CD8-positive, alpha-beta memory T cell (primary cell): Measurements from ENCODE around the gene DDX47. TPM values are rescaled to one million over a fixed set of nuclear protein-coding genes. Genes with fewer than 3 reads are reported as not detected.
"Not testable (repeated sequence)": the region's sequence is repeated elsewhere in the genome, so short reads cannot be mapped to it uniquely, and the experiment has no call there.

Source experiments
- CTCF ChIA-PET: fragments of 350-600 bp; sonication (Branson Sonifier 250); formaldehyde crosslinking; loops from one replicate; lab custom pipeline; 2021; ENCODE audit warnings: antibody characterized with exemption; lab: Charles Lee
- POLR2A ChIA-PET: fragments of 350-600 bp; sonication (Branson Sonifier 250); formaldehyde crosslinking; loops from one replicate; lab custom pipeline; 2021; ENCODE audit warnings: antibody characterized with exemption; lab: Charles Lee
- DNase-seq, 5 donors: peaks; one replicate each; pipeline versions ENCODE4 v3.0.0 to v3.0.0-alpha.2; 2020 to 2022; ENCODE audit warnings: mixed read lengths in 1 of 5
- H3K27ac ChIP-seq: one replicate; pipeline ENCODE4 v1.7.0; 2013; ENCODE audit warnings: low read depth, mild to moderate bottlenecking, low read length, moderate library complexity
- H3K27me3 ChIP-seq: 2 replicates; pipeline ENCODE4 v1.7.0; 2013; ENCODE audit warnings: low read length, mild to moderate bottlenecking; ENCODE audit not compliant: insufficient read depth, poor library complexity, severe bottlenecking
- H3K36me3 ChIP-seq: 2 replicates; pipeline ENCODE4 v1.7.0; 2013; ENCODE audit warnings: mild to moderate bottlenecking, low read length, moderate library complexity; ENCODE audit not compliant: insufficient read depth
- H3K4me1 ChIP-seq: 2 replicates; pipeline ENCODE4 v1.7.0; 2013; ENCODE audit warnings: mild to moderate bottlenecking, low read length, moderate library complexity; ENCODE audit not compliant: insufficient read depth
- H3K4me3 ChIP-seq: 2 replicates; pipeline ENCODE4 v1.7.0; 2013; ENCODE audit warnings: mild to moderate bottlenecking, low read length
- H3K9me3 ChIP-seq: 2 replicates; pipeline ENCODE4 v1.7.0; 2013; ENCODE audit warnings: mild to moderate bottlenecking, low read length
- H3K27ac Mint-ChIP-seq, 8 donors: one replicate each; pipeline ENCODE4 v1.8.0; 2020 to 2021; ENCODE audit warnings: mixed read lengths in 8 of 8, mild to moderate bottlenecking in 6 of 8, inconsistent platforms in 3 of 8, moderate library complexity in 3 of 8
- H3K27me3 Mint-ChIP-seq, 2 donors: one replicate each; pipeline ENCODE4 v1.8.0; 2020 to 2021; ENCODE audit warnings: mixed read lengths in 2 of 2, mild to moderate bottlenecking in 1 of 2, moderate library complexity in 1 of 2
- H3K36me3 Mint-ChIP-seq, 3 donors: one replicate each; pipeline ENCODE4 v1.8.0; 2020 to 2021; ENCODE audit warnings: mixed read lengths in 3 of 3, inconsistent platforms in 1 of 3, mild to moderate bottlenecking in 1 of 3
- H3K4me1 Mint-ChIP-seq, 3 donors: one replicate each; pipeline ENCODE4 v1.8.0; 2020 to 2021; ENCODE audit warnings: mixed read lengths in 3 of 3, inconsistent platforms in 1 of 3, mild to moderate bottlenecking in 1 of 3
- H3K4me3 Mint-ChIP-seq, 7 donors: one replicate each; pipeline ENCODE4 v1.8.0; 2020 to 2021; ENCODE audit warnings: mixed read lengths in 7 of 7, mild to moderate bottlenecking in 6 of 7, moderate library complexity in 4 of 7, inconsistent platforms in 2 of 7
- H3K9me3 Mint-ChIP-seq, 5 donors: one replicate each; pipeline ENCODE4 v1.8.0; 2020 to 2022; ENCODE audit warnings: mixed read lengths in 5 of 5, mild to moderate bottlenecking in 3 of 5, moderate library complexity in 2 of 5, inconsistent platforms in 1 of 5
- polyA plus RNA-seq: library from polyadenylated mRNA; unstranded; fragments of 300-500 nt; fragmentation: Illumina TruSeq; gene quantifications from one replicate; pipeline ENCODE4 v1.2.3, GENCODE V29; 2021
- total RNA-seq, 2 experiments: library from RNA; stranded (reverse); gene quantifications; one replicate each; pipeline ENCODE4 v1.2.3, GENCODE V29; 2021

DDX47 gene
- total and polyA plus RNA-seq, 3 experiments from 2014 or later: 64.5 to 106 (median 105) TPM

DNA sequence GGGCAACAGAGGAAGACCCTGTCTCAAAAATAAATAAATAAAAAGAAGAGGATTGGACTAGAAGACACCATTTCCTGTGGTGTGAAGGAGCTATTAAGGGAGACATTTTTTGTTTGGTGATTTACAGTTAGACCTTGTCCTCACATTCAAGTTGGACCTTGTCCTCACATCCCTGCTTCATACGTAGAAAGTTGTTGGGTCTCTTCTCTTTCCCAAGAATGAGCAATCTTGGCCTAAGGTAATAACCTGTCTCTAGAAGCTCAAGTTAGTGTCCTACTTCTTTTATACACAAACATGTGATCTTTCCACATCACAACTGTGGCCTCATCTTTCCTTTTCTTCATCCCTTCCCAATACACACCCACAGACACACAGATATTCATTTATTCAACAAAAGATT is 14.7 kb upstream of the DDX47 start:
- H3K27ac ChIP-seq: no peak overlapping the region
- no peak for DNase-seq
- peaks cover 6 to 15% (median 14%) of the 10 kb centered on the region in 3 donors for H3K4me1 Mint-ChIP-seq
- peaks cover 8% of the 10 kb centered on the region for H3K4me1 ChIP-seq
- H3K4me3 Mint-ChIP-seq: no peak overlapping the region
- no peaks in the 10 kb centered on the region for H3K9me3 Mint-ChIP-seq
- ChIA-PET POLR2A (no interaction called here), CTCF (interaction anchor here (1.7 kb wide), 1 partner anchor 9 kb away, joined by 4 read pairs; no protein-coding TSS in a partner anchor)
- H3K27me3 ChIP-seq: no peaks in the 10 kb centered on the region
- no peak overlapping the region for H3K4me3 ChIP-seq
- H3K9me3 ChIP-seq: no peaks in the 10 kb centered on the region
- H3K27me3 Mint-ChIP-seq: peaks cover 0 to 4% of the 10 kb centered on the region in 2 donors
- peak overlapping the region in 1 of 8 donors; percentile 47 for H3K27ac Mint-ChIP-seq
- no peaks in the 10 kb centered on the region for H3K36me3 ChIP-seq
- peaks cover 0 to 9% (median 3%) of the 10 kb centered on the region in 3 donors for H3K36me3 Mint-ChIP-seq

DNA sequence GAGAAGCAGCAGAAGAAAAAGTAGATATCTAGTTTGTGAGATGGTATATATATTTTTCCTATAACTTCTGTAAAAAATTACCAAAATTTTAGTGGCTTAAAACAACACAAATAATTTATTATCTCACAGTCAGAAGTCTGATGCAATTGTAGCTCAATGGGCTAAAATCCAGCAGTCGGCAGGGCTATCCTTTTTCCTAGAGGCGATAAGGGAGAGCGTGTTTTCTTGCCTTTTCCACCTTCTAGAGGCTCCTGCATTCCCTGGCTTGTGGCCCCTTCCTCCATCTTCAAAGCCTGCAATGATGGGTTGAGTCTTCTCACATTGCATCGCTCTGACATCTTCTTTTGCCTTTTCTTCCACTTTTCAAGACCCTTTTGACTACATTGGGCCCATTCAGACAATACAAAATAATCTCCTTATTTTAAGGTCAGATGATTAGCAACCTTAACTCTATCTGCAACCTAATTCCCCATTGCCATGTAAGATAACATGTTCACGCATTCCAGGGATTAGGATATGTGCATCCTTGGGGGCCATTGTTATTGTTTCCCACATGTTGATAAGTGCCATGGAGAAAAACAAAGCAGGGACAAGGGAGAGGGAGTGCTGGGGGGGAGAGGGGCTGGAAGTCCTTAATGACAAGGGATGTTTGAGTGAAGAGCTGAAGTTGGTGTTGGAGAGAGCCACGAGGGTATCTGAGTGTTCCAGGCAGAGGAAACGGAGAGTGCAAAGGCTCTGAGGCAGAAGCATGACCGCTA is 13.8 kb upstream of the DDX47 start:
- peak overlapping the region in 1 of 8 donors; percentile 81 for H3K27ac Mint-ChIP-seq
- H3K4me3 Mint-ChIP-seq: no peak overlapping the region
- H3K4me1 ChIP-seq: peaks cover 8% of the 10 kb centered on the region
- H3K27me3 ChIP-seq: no peaks in the 10 kb centered on the region
- H3K36me3 ChIP-seq: no peaks in the 10 kb centered on the region
- ChIA-PET POLR2A (no interaction called here), CTCF (interaction anchor here (1.4 to 1.7 kb wide), 2 partner anchors 10 to 14 kb away, joined by 4 read pairs; no protein-coding TSS in a partner anchor)
- peaks cover 0 to 4% of the 10 kb centered on the region in 2 donors for H3K27me3 Mint-ChIP-seq
- H3K36me3 Mint-ChIP-seq: peaks cover 0 to 9% (median 3%) of the 10 kb centered on the region in 3 donors
- no peaks in the 10 kb centered on the region for H3K9me3 ChIP-seq
- DNase-seq: no peak
- H3K9me3 Mint-ChIP-seq: no peaks in the 10 kb centered on the region
- no peak overlapping the region for H3K27ac ChIP-seq
- H3K4me1 Mint-ChIP-seq: peaks cover 8 to 20% (median 17%) of the 10 kb centered on the region in 3 donors
- H3K4me3 ChIP-seq: no peak overlapping the region

DNA sequence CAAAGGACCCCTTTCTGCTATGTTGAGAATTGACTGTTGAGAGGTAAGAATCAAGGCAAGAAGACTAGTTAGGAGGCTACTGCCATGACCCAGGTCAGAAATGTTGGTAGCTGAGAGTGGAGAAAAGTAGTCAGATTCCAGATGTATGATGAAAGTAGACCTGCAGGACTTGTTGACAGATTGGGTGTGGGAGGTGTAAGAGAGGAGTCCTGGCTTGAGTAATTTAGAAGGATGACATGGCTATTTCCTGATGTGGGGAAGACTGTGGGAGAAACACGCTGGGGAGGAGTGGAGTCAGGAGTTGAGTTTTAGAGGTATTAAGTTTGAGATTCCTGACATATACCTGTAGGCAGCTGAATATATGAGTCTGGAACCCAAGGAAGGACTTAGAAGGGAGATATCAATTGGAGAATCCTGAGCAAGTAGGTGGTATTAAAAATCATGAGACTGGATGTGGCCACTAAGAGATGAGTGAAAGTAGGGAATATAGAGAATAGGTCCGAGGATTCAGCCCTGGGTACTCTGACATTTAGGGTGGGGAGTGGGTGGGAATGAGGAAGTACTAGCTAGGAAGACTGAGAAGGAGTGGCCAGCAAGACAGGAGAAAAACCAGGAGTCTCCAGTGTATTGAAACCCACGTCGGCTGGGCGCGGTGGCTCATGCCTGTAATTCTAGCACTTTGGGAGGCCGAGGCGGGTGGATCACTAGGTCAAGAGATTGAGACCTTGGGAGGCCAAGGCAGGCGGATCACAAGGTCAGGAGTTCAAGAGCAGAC is 12.6 kb upstream of the DDX47 start:
- H3K4me3 Mint-ChIP-seq: no peak overlapping the region
- Histone ChIP-seq H3K36me3 (no peaks in the 10 kb centered on the region), H3K4me3 (no peak overlapping the region), H3K4me1 (peaks cover 8% of the 10 kb centered on the region), H3K9me3 (no peaks in the 10 kb centered on the region), H3K27ac (no peak overlapping the region), H3K27me3 (no peaks in the 10 kb centered on the region)
- peaks cover 14 to 25% (median 17%) of the 10 kb centered on the region in 3 donors for H3K4me1 Mint-ChIP-seq
- H3K27me3 Mint-ChIP-seq: peaks cover 0 to 4% of the 10 kb centered on the region in 2 donors
- peak overlapping the region in 1 of 8 donors; percentile 16 for H3K27ac Mint-ChIP-seq
- H3K36me3 Mint-ChIP-seq: peaks cover 0 to 9% (median 3%) of the 10 kb centered on the region in 3 donors
- CTCF ChIA-PET: interaction anchor here (1.2 to 1.4 kb wide), 2 partner anchors 13 kb away, joined by 4 read pairs; no protein-coding TSS in a partner anchor
- POLR2A ChIA-PET: no interaction called here
- no peak for DNase-seq
- H3K9me3 Mint-ChIP-seq: no peaks in the 10 kb centered on the region

DNA sequence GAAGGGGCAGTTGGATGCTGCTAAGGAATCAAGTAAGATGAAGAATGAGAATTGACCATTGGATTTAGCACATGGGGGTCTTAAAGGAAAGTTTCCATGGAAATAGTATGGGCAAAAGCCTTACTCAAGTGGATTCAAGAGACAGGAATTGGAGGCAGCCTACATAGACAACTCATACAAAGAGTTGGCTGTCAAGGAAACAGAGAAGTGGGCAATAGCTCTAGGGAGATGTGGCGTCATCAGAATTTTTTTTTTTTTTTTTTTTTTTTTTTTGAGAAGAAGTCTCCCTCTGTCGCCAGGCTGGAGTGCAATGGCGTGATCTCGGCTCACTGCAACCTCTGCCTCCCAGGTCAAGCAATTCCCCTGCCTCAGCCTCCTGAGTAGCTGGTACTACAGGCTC is 11.5 kb upstream of the DDX47 start:
- H3K27me3 Mint-ChIP-seq, H3K4me1 ChIP-seq, H3K4me3 ChIP-seq, H3K9me3 Mint-ChIP-seq, DNase-seq, CTCF ChIA-PET, H3K36me3 Mint-ChIP-seq, H3K4me3 Mint-ChIP-seq, H3K27me3 ChIP-seq, H3K36me3 ChIP-seq, H3K27ac ChIP-seq, H3K9me3 ChIP-seq: not testable (repeated sequence)
- H3K4me1 Mint-ChIP-seq: peaks cover 18 to 30% (median 18%) of the 10 kb centered on the region in 3 donors
- POLR2A ChIA-PET: interaction anchor here (0.6 kb wide), 1 partner anchor 452 kb away, joined by 7 read pairs; the partner anchor contains the start of gene MANSC1
- H3K27ac Mint-ChIP-seq: peak overlapping the region in 1 of 8 donors; percentile 16

DNA sequence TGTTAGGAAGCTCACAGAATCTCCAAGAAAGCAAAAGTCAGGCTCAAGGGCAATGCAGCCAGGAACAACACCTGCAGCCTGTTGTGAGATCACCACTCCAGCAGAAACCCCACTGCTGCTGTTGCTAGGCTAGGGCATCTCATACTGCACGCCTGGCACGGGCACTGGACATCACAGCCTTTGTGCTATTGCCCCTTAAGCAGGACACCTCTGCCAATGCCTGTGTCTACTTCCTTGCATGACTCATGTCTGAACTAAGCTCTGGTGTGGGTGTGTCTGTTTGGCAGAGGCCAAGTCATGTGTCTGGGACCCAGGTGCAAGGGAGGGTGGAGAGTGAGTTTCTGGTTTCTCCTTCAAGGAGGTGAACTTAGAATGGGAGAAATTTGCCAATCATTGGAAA is 10.0 kb upstream of the DDX47 start:
- no peak overlapping the region for H3K4me3 ChIP-seq
- Mint-ChIP-seq H3K27me3 (no peaks in the 10 kb centered on the region), H3K4me1 (peaks cover 27 to 46% (median 31%) of the 10 kb centered on the region in 3 donors)

DNA sequence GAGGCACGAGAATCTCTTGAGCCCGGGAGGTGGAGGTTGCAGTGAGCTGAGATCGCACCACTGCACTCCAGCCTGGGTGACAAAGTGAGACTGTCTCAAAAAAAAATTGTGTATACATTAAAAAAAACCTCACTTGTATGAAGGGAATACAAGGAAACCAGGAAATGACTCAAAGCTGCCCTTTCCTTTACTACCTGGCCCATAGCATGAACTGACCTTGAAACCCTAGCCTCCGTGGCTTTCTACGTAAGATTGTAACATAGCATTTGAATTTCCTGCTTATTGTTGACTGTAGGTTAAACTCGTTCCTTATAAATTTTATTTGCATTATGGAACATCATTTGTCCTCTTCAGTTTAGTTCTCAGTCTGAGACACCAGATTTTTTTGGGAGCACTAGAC is 9.1 kb upstream of the DDX47 start:
- Mint-ChIP-seq H3K4me3 (peak overlapping the region in 1 of 7 donors; percentile 48), H3K4me1 (peaks cover 34 to 54% (median 40%) of the 10 kb centered on the region in 3 donors), H3K9me3 (no peaks in the 10 kb centered on the region), H3K27ac (peak overlapping the region in 3 of 8 donors; percentile 20 to 43 (median 42)), H3K27me3 (no peaks in the 10 kb centered on the region), H3K36me3 (peaks cover 0 to 3% (median 3%) of the 10 kb centered on the region in 3 donors)
- H3K9me3 ChIP-seq: no peaks in the 10 kb centered on the region
- no peaks in the 10 kb centered on the region for H3K27me3 ChIP-seq
- no peak overlapping the region for H3K27ac ChIP-seq
- no peaks in the 10 kb centered on the region for H3K36me3 ChIP-seq
- H3K4me1 ChIP-seq: peaks cover 31% of the 10 kb centered on the region
- no peak overlapping the region for H3K4me3 ChIP-seq
- CTCF ChIA-PET: interaction anchor here (0.8 to 5.7 kb wide), 6 partner anchors 9 to 408 kb away, joined by 3 to 48 read pairs (median 5); partner anchors contain the start of genes APOLD1 and DDX47
- POLR2A ChIA-PET: no interaction called here
- no peak for DNase-seq

More for the DNA sequence above, 10.0 kb upstream of the DDX47 start:
- peak overlapping the region in 6 of 8 donors; percentile 3 to 74 (median 46) for H3K27ac Mint-ChIP-seq
- H3K4me1 ChIP-seq: peaks cover 22% of the 10 kb centered on the region
- no peak overlapping the region for H3K27ac ChIP-seq
- H3K36me3 Mint-ChIP-seq: peaks cover 0 to 9% (median 3%) of the 10 kb centered on the region in 3 donors
- H3K27me3 ChIP-seq: no peaks in the 10 kb centered on the region
- peak overlapping the region in 1 of 7 donors; percentile 2 for H3K4me3 Mint-ChIP-seq
- CTCF ChIA-PET: interaction anchor here (0.8 to 5.7 kb wide), 8 partner anchors 10 to 409 kb away, joined by 3 to 48 read pairs (median 4); partner anchors contain the start of genes APOLD1 and DDX47
- H3K9me3 ChIP-seq: no peaks in the 10 kb centered on the region
- POLR2A ChIA-PET: no interaction called here
- DNase-seq: peak in 1 of 5 donors; percentile 52
- H3K9me3 Mint-ChIP-seq: no peaks in the 10 kb centered on the region
- no peaks in the 10 kb centered on the region for H3K36me3 ChIP-seq

DNA sequence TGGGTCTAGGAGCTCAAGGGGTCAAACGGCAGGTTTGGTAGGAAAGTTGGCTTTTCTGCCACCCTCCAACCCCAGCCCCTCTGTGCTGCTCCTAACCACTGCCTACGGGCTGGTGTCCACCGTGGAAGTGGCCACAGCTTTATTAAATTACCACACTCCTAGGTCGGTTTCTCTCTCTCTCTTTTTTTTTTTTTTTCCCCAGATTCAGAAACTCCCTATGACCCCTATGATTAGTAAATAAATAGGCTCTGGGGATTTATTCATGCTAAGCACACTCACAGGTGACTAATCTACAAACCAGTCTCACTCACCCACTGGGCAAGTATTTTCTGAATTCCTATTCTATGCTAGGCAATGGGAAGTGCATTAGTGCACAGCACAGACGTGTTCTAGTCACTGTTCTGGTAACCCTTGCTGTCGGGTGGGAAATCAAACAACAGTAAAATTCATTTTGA is 8.7 kb upstream of the DDX47 start:
- peaks cover 0 to 3% (median 2%) of the 10 kb centered on the region in 3 donors for H3K36me3 Mint-ChIP-seq
- no peaks in the 10 kb centered on the region for H3K36me3 ChIP-seq
- H3K9me3 ChIP-seq: no peaks in the 10 kb centered on the region
- peak overlapping the region in 1 of 7 donors; percentile 48 for H3K4me3 Mint-ChIP-seq
- H3K4me1 ChIP-seq: peaks cover 35% of the 10 kb centered on the region
- peak overlapping the region in 6 of 8 donors; percentile 22 to 99 (median 56) for H3K27ac Mint-ChIP-seq
- H3K9me3 Mint-ChIP-seq: no peaks in the 10 kb centered on the region
- no peaks in the 10 kb centered on the region for H3K27me3 Mint-ChIP-seq
- no peak overlapping the region for H3K4me3 ChIP-seq
- DNase-seq: no peak
- H3K4me1 Mint-ChIP-seq: peaks cover 38 to 59% (median 44%) of the 10 kb centered on the region in 3 donors
- ChIA-PET POLR2A (no interaction called here), CTCF (interaction anchor here (1.4 to 5.7 kb wide), 6 partner anchors 8 to 408 kb away, joined by 3 to 48 read pairs (median 5); partner anchors contain the start of genes APOLD1 and DDX47)
- no peaks in the 10 kb centered on the region for H3K27me3 ChIP-seq
- H3K27ac ChIP-seq: no peak overlapping the region
